BLaER1 treated with 17β-estradiol and CSF1 and Interleukin-3, amounts not matched to agents 10 nM and 100 nM (cell line): Measurements from ENCODE around the gene DOCK9.

ENCODE experiments used
- H3K27ac ChIP-seq, 11 experiments: shearing (Covaris generic); formaldehyde crosslinking; 2 replicates each; pipeline ENCODE4 v1.8.1; 2022
- H3K27me3 ChIP-seq, 11 experiments: shearing (Covaris generic); formaldehyde crosslinking; 2 replicates each; pipeline ENCODE4 v1.8.1; 2022
- H3K36me3 ChIP-seq, 11 experiments: shearing (Covaris generic); formaldehyde crosslinking; 2 replicates each; pipeline ENCODE4 v1.8.1; 2022
- H3K4me1 ChIP-seq, 10 experiments: shearing (Covaris generic); formaldehyde crosslinking; 2 replicates each; pipeline ENCODE4 v1.8.1; 2022
- H3K4me2 ChIP-seq, 11 experiments: shearing (Covaris generic); formaldehyde crosslinking; 2 replicates each; pipeline ENCODE4 v1.8.1; 2022
- H3K4me3 ChIP-seq, 10 experiments: shearing (Covaris generic); formaldehyde crosslinking; 2 replicates each; pipeline ENCODE4 v1.8.1; 2022
- H3K9ac ChIP-seq, 11 experiments: shearing (Covaris generic); formaldehyde crosslinking; 2 replicates each; pipeline ENCODE4 v1.8.1; 2022
- H3K9me3 ChIP-seq, 11 experiments: shearing (Covaris generic); formaldehyde crosslinking; replicated peaks in 1 of 11; 2 replicates each; pipeline ENCODE4 v1.8.1; 2022
- H4K20me1 ChIP-seq, 11 experiments: shearing (Covaris generic); formaldehyde crosslinking; 2 replicates each; pipeline ENCODE4 v1.8.1; 2022
- Cebpa-rat ChIP-seq, 11 experiments: shearing (Covaris generic); IDR thresholded peaks; 2 replicates each; pipeline ENCODE4 v1.8.1; 2022

DOCK9 gene

DNA sequence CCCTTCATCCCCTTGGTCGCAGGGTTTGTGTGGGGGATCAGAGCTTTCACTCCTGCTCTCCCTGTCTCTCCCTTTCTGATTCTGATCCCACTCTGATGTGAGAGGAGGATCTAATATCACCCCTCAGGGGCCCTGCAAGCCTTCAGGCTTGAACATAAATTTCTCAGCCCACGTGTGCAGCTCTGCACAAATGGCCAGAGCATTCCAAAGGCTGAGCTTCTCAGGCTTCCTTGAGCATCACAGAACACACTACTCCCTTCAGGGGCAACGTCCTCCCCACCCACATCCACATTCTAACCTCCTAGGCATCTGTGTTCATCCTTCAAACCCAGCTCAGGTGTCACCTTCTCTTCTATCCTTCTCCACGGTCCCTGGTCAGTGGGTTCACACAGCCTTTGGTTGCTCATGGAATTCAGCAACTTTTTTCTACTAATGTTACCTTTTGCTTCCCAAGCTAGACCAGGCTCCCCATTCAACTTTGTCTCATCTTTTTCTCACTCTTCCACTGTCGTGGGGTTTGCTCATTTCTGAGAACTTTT, 24.4 kb upstream of the DOCK9 start:
- H3K4me1 ChIP-seq, result peaks cover 13 to 41% (median 29%) of the 10 kb centered on the region in 10 experiments
- H3K4me3 ChIP-seq, result no peak overlapping the region
- no peaks in the 10 kb centered on the region for H3K36me3 ChIP-seq
- peaks cover 0 to 20% (median 0%) of the 10 kb centered on the region in 11 experiments; a peak in 3 of 22 replicates for H3K27me3 ChIP-seq
- no peak for TF ChIP-seq Cebpa-rat (IDR thresholded peaks at IDR 0.05)
- H4K20me1 ChIP-seq, result peaks cover 0 to 21% (median 0%) of the 10 kb centered on the region in 11 experiments; a peak in 4 of 22 replicates
- no peak overlapping the region for H3K4me2 ChIP-seq
- no peak overlapping the region for H3K27ac ChIP-seq
- no peaks in the 10 kb centered on the region for H3K9me3 ChIP-seq
- H3K9ac ChIP-seq, result no peak overlapping the region

DNA sequence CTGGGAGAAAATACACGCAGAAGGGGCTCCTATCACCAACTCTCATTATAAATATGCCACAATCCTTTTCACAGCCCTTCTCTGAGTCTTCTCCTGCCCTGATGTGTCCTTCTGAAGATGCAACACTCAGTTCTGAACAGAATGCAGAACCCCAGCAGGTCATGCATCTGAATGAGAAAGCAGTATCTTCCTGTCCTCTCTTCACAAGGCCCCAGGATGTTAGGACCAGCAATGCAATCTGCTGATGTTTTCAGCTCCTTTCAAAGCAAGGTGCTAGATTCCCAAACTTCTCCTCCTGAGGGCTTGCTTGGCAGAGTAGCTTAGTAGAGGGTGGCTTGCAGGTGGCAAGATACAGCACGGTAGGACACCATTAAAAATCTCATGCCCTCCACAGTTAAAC, 22.3 kb upstream of the DOCK9 start:
- H3K9ac ChIP-seq, result no peak overlapping the region
- no peak overlapping the region for H3K4me3 ChIP-seq
- no peak overlapping the region for H3K4me2 ChIP-seq
- H3K27ac ChIP-seq, result no peak overlapping the region
- TF ChIP-seq Cebpa-rat (IDR thresholded peaks at IDR 0.05), result no peak
- H4K20me1 ChIP-seq, result peaks cover 0 to 24% (median 0%) of the 10 kb centered on the region in 11 experiments; a peak in 4 of 22 replicates
- no peaks in the 10 kb centered on the region for H3K36me3 ChIP-seq
- no peaks in the 10 kb centered on the region for H3K9me3 ChIP-seq
- peaks cover 0 to 24% (median 0%) of the 10 kb centered on the region in 11 experiments; a peak in 3 of 22 replicates for H3K27me3 ChIP-seq
- peaks cover 13 to 32% (median 25%) of the 10 kb centered on the region in 10 experiments for H3K4me1 ChIP-seq

- H3K4me2 ChIP-seq, result peak overlapping the region in 4 of 11 experiments; percentile 35 to 60 (median 52); a peak in 4 of 22 replicates
- H3K27me3 ChIP-seq, result peaks cover 0 to 24% (median 0%) of the 10 kb centered on the region in 11 experiments; a peak in 3 of 22 replicates
- H3K9me3 ChIP-seq, result no peaks in the 10 kb centered on the region
- no peak overlapping the region for H3K4me3 ChIP-seq
- no peak for TF ChIP-seq Cebpa-rat (IDR thresholded peaks at IDR 0.05)
- H3K27ac ChIP-seq, result no peak overlapping the region
- H3K4me1 ChIP-seq, result peaks cover 13 to 30% (median 24%) of the 10 kb centered on the region in 10 experiments
- no peak overlapping the region for H3K9ac ChIP-seq
- peaks cover 0 to 24% (median 0%) of the 10 kb centered on the region in 11 experiments; a peak in 4 of 22 replicates for H4K20me1 ChIP-seq
- no peaks in the 10 kb centered on the region for H3K36me3 ChIP-seq
These were observed 21.7 kb upstream of the DOCK9 start for GRCh38 chr13:98999639-98999952.

GRCh38 chr13:98998831-98999638, 21.2 kb upstream of the DOCK9 start:
- Histone ChIP-seq H3K4me3 (no peak overlapping the region), H3K36me3 (no peaks in the 10 kb centered on the region), H3K9ac (no peak overlapping the region), H4K20me1 (peaks cover 0 to 24% (median 0%) of the 10 kb centered on the region in 11 experiments; a peak in 4 of 22 replicates), H3K4me1 (peaks cover 13 to 26% (median 22%) of the 10 kb centered on the region in 10 experiments), H3K27ac (no peak overlapping the region), H3K4me2 (peak overlapping the region; percentile 19 to 82 (median 60)), H3K27me3 (peaks cover 0 to 24% (median 0%) of the 10 kb centered on the region in 11 experiments; a peak in 3 of 22 replicates), H3K9me3 (no peaks in the 10 kb centered on the region)
- no peak for TF ChIP-seq Cebpa-rat (IDR thresholded peaks at IDR 0.05)

DNA sequence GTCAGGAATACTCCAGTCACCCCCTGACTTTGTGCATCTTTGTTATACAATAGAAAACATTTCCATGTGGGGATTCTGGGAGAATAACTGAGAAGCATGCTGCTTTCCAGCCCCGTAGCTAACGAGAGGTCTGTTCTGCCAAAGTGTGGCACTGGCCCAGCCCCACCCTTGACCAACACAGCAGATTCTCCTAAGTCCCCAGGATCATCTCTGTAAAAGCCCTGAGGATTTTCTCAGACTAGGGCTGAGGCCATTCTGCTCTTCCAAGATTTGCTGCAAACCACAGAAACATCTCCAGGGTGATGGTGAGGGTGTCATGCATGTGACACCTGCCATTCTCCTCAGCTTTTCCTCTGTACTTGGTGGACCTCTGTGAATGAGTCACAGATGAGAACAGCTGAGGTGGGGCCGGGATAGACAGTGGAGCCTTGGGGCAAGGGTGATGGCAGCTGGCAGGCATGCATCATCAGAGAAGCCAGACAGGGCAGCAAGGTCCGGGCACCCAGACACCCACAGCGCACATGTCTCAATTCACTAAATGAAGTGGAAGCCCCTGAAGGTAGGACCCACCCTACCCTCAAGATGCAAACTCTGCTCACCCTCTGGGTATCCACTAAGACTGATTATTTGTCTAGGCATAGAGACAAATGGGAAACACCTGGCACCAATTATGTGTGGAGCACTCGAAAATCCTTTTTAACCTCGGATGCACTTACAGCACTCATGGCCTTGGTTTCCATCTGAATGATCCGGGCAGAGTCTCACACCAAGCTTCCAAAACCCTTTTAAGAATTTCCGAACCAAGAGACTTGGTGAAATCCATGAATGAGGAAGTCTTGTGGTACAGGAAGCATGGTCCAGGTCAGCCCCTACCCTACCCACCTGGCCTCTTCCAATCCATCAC, 20.1 kb upstream of the DOCK9 start:
- peaks cover 0 to 24% (median 0%) of the 10 kb centered on the region in 11 experiments; a peak in 4 of 22 replicates for H4K20me1 ChIP-seq
- H3K4me2 ChIP-seq, result peak overlapping the region; percentile 19 to 82 (median 60)
- H3K27me3 ChIP-seq, result peaks cover 0 to 24% (median 0%) of the 10 kb centered on the region in 11 experiments; a peak in 2 of 22 replicates
- peaks cover 13 to 26% (median 22%) of the 10 kb centered on the region in 10 experiments for H3K4me1 ChIP-seq
- no peaks in the 10 kb centered on the region for H3K36me3 ChIP-seq
- no peak overlapping the region for H3K4me3 ChIP-seq
- no peaks in the 10 kb centered on the region for H3K9me3 ChIP-seq
- no peak for TF ChIP-seq Cebpa-rat (IDR thresholded peaks at IDR 0.05)
- no peak overlapping the region for H3K27ac ChIP-seq
- no peak overlapping the region for H3K9ac ChIP-seq

DNA sequence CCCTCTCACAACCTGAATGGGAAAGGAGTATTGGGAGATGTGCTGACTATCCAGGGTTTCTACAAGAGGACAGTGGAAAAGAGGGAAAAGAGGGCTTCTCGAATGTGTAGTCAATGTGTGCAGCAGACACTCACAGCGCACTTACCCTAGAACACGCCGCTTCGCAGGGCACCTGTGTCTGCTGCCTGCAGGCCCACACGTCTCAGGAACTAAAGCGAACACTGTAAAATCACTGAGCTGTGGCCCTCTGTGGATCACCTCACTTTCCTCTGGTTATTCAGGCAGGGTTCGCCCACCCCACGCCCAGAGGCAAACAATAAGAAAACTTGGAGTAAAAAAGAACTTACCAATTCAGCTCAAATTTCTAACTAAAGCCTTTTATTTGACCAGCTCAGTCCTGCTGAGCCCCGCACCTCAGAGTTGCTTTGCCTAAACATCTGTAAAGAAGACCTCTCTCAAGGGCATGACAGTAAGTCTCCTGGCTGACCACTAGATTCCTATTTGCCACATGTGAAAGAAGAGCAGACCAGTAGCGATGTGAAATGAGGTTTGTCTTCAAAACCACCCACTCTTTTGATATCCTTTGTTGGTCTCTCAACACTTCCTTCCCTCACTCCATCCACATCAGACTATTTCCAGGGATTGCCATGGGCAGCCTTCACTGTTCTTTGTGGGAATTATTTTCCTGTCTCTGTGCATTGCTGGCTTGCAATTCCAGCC, 19.3 kb upstream of the DOCK9 start:
- Histone ChIP-seq H3K27me3 (peaks cover 0 to 20% (median 0%) of the 10 kb centered on the region in 11 experiments; a peak in 2 of 22 replicates), H3K4me2 (peak overlapping the region in 9 of 11 experiments; percentile 15 to 67 (median 55); a peak in 7 of 22 replicates), H3K4me1 (peaks cover 13 to 26% (median 22%) of the 10 kb centered on the region in 10 experiments), H3K27ac (no peak overlapping the region), H3K9ac (no peak overlapping the region), H3K9me3 (no peaks in the 10 kb centered on the region), H3K36me3 (no peaks in the 10 kb centered on the region), H3K4me3 (no peak overlapping the region), H4K20me1 (peaks cover 0 to 24% (median 0%) of the 10 kb centered on the region in 11 experiments; a peak in 4 of 22 replicates)
- no peak for TF ChIP-seq Cebpa-rat (IDR thresholded peaks at IDR 0.05)

DNA sequence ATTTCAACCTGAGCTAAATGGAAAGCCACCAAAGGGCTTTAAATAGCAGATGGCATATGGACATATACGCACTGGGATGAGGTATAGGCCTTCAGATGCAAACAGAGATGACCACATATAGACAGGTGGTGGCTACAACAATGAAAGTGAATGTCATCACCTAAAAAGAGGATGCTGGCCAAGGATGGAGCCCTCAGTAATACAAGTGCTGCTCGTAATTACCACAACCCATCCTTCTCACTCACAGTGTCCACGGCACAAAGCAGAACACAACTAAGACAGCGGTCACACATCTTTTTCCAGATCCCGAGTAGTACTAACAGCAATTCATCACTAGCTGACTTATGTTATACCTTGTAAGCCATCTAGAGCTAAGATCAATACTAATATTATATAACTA, 18.2 kb upstream of the DOCK9 start:
- peaks cover 13 to 26% (median 22%) of the 10 kb centered on the region in 10 experiments for H3K4me1 ChIP-seq
- no peaks in the 10 kb centered on the region for H3K36me3 ChIP-seq
- H3K27me3 ChIP-seq, result peaks cover 0 to 18% (median 0%) of the 10 kb centered on the region in 11 experiments; a peak in 2 of 22 replicates
- no peak for TF ChIP-seq Cebpa-rat (IDR thresholded peaks at IDR 0.05)
- peaks cover 0 to 24% (median 0%) of the 10 kb centered on the region in 11 experiments; a peak in 4 of 22 replicates for H4K20me1 ChIP-seq
- no peak overlapping the region for H3K4me3 ChIP-seq
- peaks cover 0 to 2% (median under 1%) of the 10 kb centered on the region in 11 experiments; a peak in 6 of 22 replicates for H3K9me3 ChIP-seq
- H3K4me2 ChIP-seq, result no peak overlapping the region
- no peak overlapping the region for H3K27ac ChIP-seq
- H3K9ac ChIP-seq, result no peak overlapping the region

DNA sequence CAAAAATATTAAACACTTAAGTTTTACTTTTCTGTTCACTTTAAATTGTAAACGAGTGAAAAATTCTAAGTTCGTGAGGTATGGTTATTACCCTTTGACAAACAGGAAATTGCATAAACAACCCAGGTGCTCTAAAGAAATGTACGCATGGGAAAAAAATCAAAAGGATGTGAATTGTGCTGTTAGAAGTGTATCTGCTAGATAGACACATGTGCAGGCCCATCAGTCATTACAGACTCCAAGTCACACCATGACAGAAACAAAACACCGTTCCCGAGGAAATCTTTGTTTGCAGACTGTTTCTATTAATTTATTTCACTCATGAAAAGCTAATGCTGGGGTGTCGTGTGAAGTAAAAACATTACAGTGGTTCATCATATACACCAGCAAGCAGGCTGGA, 17.0 kb upstream of the DOCK9 start:
- Histone ChIP-seq H4K20me1 (peaks cover 0 to 17% (median 0%) of the 10 kb centered on the region in 11 experiments; a peak in 4 of 22 replicates), H3K4me1 (peaks cover 13 to 26% (median 22%) of the 10 kb centered on the region in 10 experiments), H3K36me3 (no peaks in the 10 kb centered on the region), H3K27ac (no peak overlapping the region), H3K27me3 (peaks cover 0 to 10% (median 0%) of the 10 kb centered on the region in 11 experiments; a peak in 2 of 22 replicates), H3K9me3 (peaks cover 0 to 13% (median 8%) of the 10 kb centered on the region in 11 experiments; a peak in 13 of 22 replicates), H3K4me3 (no peak overlapping the region), H3K4me2 (peak overlapping the region in 4 of 11 experiments; percentile 9 to 20 (median 12); a peak in 6 of 22 replicates), H3K9ac (no peak overlapping the region)
- no peak for TF ChIP-seq Cebpa-rat (IDR thresholded peaks at IDR 0.05)
